Neural cell (in vitro differentiated cells): ENCODE data around the gene IFNA14. TPM values are rescaled to one million over a fixed set of nuclear protein-coding genes. Genes with fewer than 3 reads are reported as not detected.

ENCODE experiments used
- H2AFZ ChIP-seq: fragments of 200-600, 300-800 bp; sonication (generic), shearing (Covaris generic); 2 replicates; pipeline ENCODE4 v1.6.0; 2014; ENCODE audit warnings: low read depth, mild to moderate bottlenecking, antibody characterized with exemption, low read length, moderate library complexity
- H3F3A ChIP-seq: fragments of 200-600 bp; shearing (Covaris generic); 2 replicates; pipeline ENCODE4 v1.6.1; 2016; ENCODE audit warnings: mild to moderate bottlenecking, moderate library complexity, mixed read lengths, antibody characterized with exemption, low read length; ENCODE audit not compliant: insufficient read depth, poor library complexity, severe bottlenecking
- H3K27ac ChIP-seq: fragments of 200-600, 300-800 bp; sonication (generic), shearing (Covaris generic); 2 replicates; pipeline ENCODE4 v1.5.1; 2014; ENCODE audit warnings: mild to moderate bottlenecking, low read length, moderate library complexity
- H3K27me3 ChIP-seq: fragments of 300-800, 200-600 bp; sonication (generic), shearing (Covaris generic); 2 replicates; pipeline ENCODE4 v1.6.0; 2014; ENCODE audit warnings: mild to moderate bottlenecking, low read depth, low read length, moderate library complexity; ENCODE audit not compliant: insufficient read depth
- H3K36me3 ChIP-seq: fragments of 300-800, 200-600 bp; sonication (generic), shearing (Covaris generic); 2 replicates; pipeline ENCODE4 v1.5.1; 2014; ENCODE audit warnings: mild to moderate bottlenecking, antibody characterized with exemption, low read length, moderate library complexity; ENCODE audit not compliant: insufficient read depth
- H3K4me2 ChIP-seq: fragments of 300-800, 200-600 bp; sonication (generic), shearing (Covaris generic); 2 replicates; pipeline ENCODE4 v1.6.0; 2014; ENCODE audit warnings: mild to moderate bottlenecking, low read length
- H3K4me3 ChIP-seq: fragments of 300-800, 200-600 bp; sonication (generic), shearing (Covaris generic); 2 replicates; pipeline ENCODE4 v1.5.1; 2014; ENCODE audit warnings: mild to moderate bottlenecking, low read length, moderate library complexity
- H3K79me2 ChIP-seq: fragments of 200-600 bp; shearing (Covaris generic); replicated peaks from 2 replicates; pipeline ENCODE4 v1.6.0; 2014; ENCODE audit warnings: mild to moderate bottlenecking, low read length, moderate library complexity; ENCODE audit not compliant: insufficient read depth
- H3K9ac ChIP-seq: fragments of 300-800, 200-600 bp; sonication (generic), shearing (Covaris generic); 2 replicates; pipeline ENCODE4 v1.6.1; 2016; ENCODE audit warnings: mild to moderate bottlenecking, low read length, mixed read lengths
- H3K9me2 ChIP-seq: fragments of 200-600 bp; shearing (Covaris generic); 2 replicates; pipeline ENCODE4 v1.6.1; 2016; ENCODE audit warnings: mild to moderate bottlenecking, low read length, mixed read lengths; ENCODE audit not compliant: insufficient read depth
- H3K9me3 ChIP-seq: fragments of 200-600, 300-800 bp; sonication (generic), shearing (Covaris generic); 2 replicates; pipeline ENCODE4 v1.6.1; 2016; ENCODE audit warnings: mild to moderate bottlenecking, mixed run types, low read length, moderate library complexity, mixed read lengths
- H4K20me1 ChIP-seq: fragments of 200-600 bp; shearing (Covaris generic); 2 replicates; pipeline ENCODE4 v1.6.1; 2016; ENCODE audit warnings: mild to moderate bottlenecking, mixed run types; ENCODE audit not compliant: insufficient read depth
- EP300 ChIP-seq: fragments of 450-650 bp; conservative IDR thresholded peaks from 2 replicates; pipeline ENCODE4 v1.6.1; 2014; ENCODE audit warnings: antibody characterized with exemption, mild to moderate bottlenecking, moderate library complexity; ENCODE audit not compliant: poor library complexity, severe bottlenecking
- EZH2 ChIP-seq: fragments of 200-600, 300-800 bp; shearing (Covaris generic), sonication (generic); IDR thresholded peaks from 2 replicates; pipeline ENCODE4 v1.6.1; 2014; ENCODE audit warnings: antibody characterized with exemption, low read length, borderline replicate concordance, mild to moderate bottlenecking; ENCODE audit not compliant: insufficient read depth, poor library complexity, severe bottlenecking
- MXI1 ChIP-seq: fragments of 450-650 bp; conservative IDR thresholded peaks from 2 replicates; pipeline ENCODE4 v1.6.1; 2014; ENCODE audit warnings: antibody characterized with exemption, mild to moderate bottlenecking; ENCODE audit not compliant: poor library complexity, severe bottlenecking
- POLR2AphosphoS5 ChIP-seq: IDR thresholded peaks from 2 replicates; pipeline ENCODE4 v1.6.1; 2012
- RAD21 ChIP-seq: fragments of 450-650 bp; conservative IDR thresholded peaks from 2 replicates; pipeline ENCODE4 v1.6.1; 2014; ENCODE audit warnings: antibody characterized with exemption, mild to moderate bottlenecking, moderate library complexity
- SMC3 ChIP-seq: fragments of 450-650 bp; conservative IDR thresholded peaks from 2 replicates; pipeline ENCODE4 v1.6.1; 2014; ENCODE audit warnings: antibody characterized with exemption, mild to moderate bottlenecking, moderate library complexity; ENCODE audit not compliant: poor library complexity
- TAF1 ChIP-seq: IDR thresholded peaks from 2 replicates; pipeline ENCODE4 v1.6.1; 2012; ENCODE audit warnings: low read depth
- polyA plus RNA-seq: library from polyadenylated mRNA; depleted of rRNA; stranded (reverse); fragments of >200 nt; gene quantifications from 2 replicates; pipeline ENCODE4 v1.2.3, GENCODE V29; 2014
- TF ChIP-seq, protein P1 (sequence below): IDR thresholded peaks from 2 replicates; pipeline ENCODE4 v1.6.1; 2012; ENCODE audit warnings: borderline replicate concordance
- TF ChIP-seq, protein P2 (sequence below): fragments of 450-650 bp; IDR thresholded peaks from 2 replicates; pipeline ENCODE4 v1.5.1; 2014; ENCODE audit warnings: antibody characterized with exemption, mild to moderate bottlenecking, moderate library complexity; ENCODE audit not compliant: poor library complexity, severe bottlenecking

Gene IFNA14
- polyA plus RNA-seq, 1 donor from 2014 or later = not detected

DNA sequence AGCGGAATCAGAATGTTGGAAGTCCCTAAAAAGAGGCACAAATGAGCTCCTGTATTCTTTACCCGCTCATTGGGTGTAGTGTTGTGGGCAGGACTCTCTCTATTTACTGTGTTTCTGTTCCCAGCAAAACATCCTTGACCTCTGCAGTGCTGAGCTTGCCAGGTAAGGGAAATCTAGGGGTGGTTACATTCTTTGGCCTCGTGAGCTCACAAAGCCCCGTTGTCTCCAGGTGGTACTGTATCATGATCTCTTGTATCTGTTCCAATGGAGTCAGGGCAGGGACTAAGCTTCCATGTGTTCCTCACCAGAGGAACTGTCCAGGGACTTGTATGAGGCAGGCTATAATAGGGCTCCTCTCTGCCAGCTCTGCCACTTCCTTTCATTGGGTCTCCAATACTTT, 11.8 kb upstream of the IFNA14 start:
- H3K9me3 ChIP-seq = no peaks in the 10 kb centered on the region
- no peak overlapping the region for H3K27ac ChIP-seq
- H3K9me2 ChIP-seq = no peaks in the 10 kb centered on the region
- no peaks in the 10 kb centered on the region for H3K79me2 ChIP-seq
- no peak overlapping the region for H3K4me3 ChIP-seq
- no peaks in the 10 kb centered on the region for H3K27me3 ChIP-seq
- no peaks in the 10 kb centered on the region for H3K36me3 ChIP-seq
- TF ChIP-seq SMC3 (no peak), RAD21 (no peak), MXI1 (no peak), EP300 (no peak), EZH2 (no peak), POLR2AphosphoS5 (no peak), TAF1 (no peak)
- TF ChIP-seq, protein P1, sequence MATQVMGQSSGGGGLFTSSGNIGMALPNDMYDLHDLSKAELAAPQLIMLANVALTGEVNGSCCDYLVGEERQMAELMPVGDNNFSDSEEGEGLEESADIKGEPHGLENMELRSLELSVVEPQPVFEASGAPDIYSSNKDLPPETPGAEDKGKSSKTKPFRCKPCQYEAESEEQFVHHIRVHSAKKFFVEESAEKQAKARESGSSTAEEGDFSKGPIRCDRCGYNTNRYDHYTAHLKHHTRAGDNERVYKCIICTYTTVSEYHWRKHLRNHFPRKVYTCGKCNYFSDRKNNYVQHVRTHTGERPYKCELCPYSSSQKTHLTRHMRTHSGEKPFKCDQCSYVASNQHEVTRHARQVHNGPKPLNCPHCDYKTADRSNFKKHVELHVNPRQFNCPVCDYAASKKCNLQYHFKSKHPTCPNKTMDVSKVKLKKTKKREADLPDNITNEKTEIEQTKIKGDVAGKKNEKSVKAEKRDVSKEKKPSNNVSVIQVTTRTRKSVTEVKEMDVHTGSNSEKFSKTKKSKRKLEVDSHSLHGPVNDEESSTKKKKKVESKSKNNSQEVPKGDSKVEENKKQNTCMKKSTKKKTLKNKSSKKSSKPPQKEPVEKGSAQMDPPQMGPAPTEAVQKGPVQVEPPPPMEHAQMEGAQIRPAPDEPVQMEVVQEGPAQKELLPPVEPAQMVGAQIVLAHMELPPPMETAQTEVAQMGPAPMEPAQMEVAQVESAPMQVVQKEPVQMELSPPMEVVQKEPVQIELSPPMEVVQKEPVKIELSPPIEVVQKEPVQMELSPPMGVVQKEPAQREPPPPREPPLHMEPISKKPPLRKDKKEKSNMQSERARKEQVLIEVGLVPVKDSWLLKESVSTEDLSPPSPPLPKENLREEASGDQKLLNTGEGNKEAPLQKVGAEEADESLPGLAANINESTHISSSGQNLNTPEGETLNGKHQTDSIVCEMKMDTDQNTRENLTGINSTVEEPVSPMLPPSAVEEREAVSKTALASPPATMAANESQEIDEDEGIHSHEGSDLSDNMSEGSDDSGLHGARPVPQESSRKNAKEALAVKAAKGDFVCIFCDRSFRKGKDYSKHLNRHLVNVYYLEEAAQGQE = no peak
- TF ChIP-seq, protein P2, sequence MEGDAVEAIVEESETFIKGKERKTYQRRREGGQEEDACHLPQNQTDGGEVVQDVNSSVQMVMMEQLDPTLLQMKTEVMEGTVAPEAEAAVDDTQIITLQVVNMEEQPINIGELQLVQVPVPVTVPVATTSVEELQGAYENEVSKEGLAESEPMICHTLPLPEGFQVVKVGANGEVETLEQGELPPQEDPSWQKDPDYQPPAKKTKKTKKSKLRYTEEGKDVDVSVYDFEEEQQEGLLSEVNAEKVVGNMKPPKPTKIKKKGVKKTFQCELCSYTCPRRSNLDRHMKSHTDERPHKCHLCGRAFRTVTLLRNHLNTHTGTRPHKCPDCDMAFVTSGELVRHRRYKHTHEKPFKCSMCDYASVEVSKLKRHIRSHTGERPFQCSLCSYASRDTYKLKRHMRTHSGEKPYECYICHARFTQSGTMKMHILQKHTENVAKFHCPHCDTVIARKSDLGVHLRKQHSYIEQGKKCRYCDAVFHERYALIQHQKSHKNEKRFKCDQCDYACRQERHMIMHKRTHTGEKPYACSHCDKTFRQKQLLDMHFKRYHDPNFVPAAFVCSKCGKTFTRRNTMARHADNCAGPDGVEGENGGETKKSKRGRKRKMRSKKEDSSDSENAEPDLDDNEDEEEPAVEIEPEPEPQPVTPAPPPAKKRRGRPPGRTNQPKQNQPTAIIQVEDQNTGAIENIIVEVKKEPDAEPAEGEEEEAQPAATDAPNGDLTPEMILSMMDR = no peak
- H3F3A ChIP-seq = no peaks in the 10 kb centered on the region
- H4K20me1 ChIP-seq = no peaks in the 10 kb centered on the region
- no peak overlapping the region for H3K4me2 ChIP-seq
- H2AFZ ChIP-seq = no peak overlapping the region
- no peak overlapping the region for H3K9ac ChIP-seq

DNA sequence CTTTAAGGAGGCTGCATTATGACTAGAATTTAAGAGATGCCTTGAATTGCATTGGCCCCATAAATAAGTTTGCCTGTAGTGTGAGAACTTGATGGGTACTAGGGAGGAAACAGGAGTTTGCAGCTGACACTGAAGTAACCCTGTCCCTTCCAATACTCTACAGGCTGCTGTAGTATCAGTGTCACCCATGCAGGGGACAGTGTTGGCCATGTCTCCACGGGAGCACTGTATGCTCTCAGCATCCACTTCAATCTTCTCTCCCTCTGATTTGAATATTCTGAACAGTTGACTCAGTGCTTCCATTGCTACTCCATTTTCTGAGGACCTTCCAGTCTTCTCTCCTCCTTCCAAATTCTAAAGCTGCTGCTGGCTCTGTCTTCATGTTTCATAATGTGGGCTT, 11.4 kb upstream of the IFNA14 start:
- Histone ChIP-seq H3K27ac (no peak overlapping the region), H3K4me2 (no peak overlapping the region), H3K9ac (no peak overlapping the region), H3K4me3 (no peak overlapping the region), H3K27me3 (no peaks in the 10 kb centered on the region), H3K9me3 (no peaks in the 10 kb centered on the region), H4K20me1 (no peaks in the 10 kb centered on the region), H3K79me2 (no peaks in the 10 kb centered on the region), H2AFZ (no peak overlapping the region), H3K9me2 (no peaks in the 10 kb centered on the region), H3K36me3 (no peaks in the 10 kb centered on the region), H3F3A (no peaks in the 10 kb centered on the region)
- TF ChIP-seq RAD21 = no peak
- TF ChIP-seq, protein P1 = no peak
- TF ChIP-seq SMC3 = no peak
- TF ChIP-seq, protein P2 = no peak
- TF ChIP-seq EP300 = no peak
- no peak for TF ChIP-seq TAF1
- no peak for TF ChIP-seq EZH2
- no peak for TF ChIP-seq MXI1
- TF ChIP-seq POLR2AphosphoS5 = no peak
